HEK293 (cell line): ENCODE data around the gene POFUT2.

ENCODE experiments used
- CTCF ChIA-PET: fragments of 350-600 bp; formaldehyde crosslinking; extraction: SDS; loops from one replicate; lab custom pipeline; 2021; ENCODE audit warnings: antibody characterized with exemption; lab: Yijun Ruan, JAX
- POLR2A ChIA-PET: fragments of 300-600 bp; formaldehyde crosslinking; extraction: SDS; loops from one replicate; lab custom pipeline; 2020; ENCODE audit warnings: antibody characterized with exemption, inconsistent platforms; lab: Yijun Ruan, JAX
- H3K27ac ChIP-seq: fragments of 200-500 bp; sonication (Bioruptor generic); 2 replicates; pipeline ENCODE4 v1.5.1; 2014; ENCODE audit warnings: low read depth, low read length, control low read depth, inconsistent platforms; ENCODE audit errors: extremely low read depth
- H3K36me3 ChIP-seq, 2 experiments: fragments of 200-500 bp in 1 of 2; sonication (Bioruptor generic) in 1 of 2; 1 replicate in 1 of 2; 2 replicates in 1 of 2; pipeline ENCODE4 v1.5.1; 2014 to 2017; ENCODE audit warnings: inconsistent platforms in 2 of 2, low read length in 2 of 2; ENCODE audit not compliant: control insufficient read depth in 2 of 2, insufficient read depth in 1 of 2
- H3K4me1 ChIP-seq: fragments of 200-500 bp; sonication (Bioruptor generic); 2 replicates; pipeline ENCODE4 v1.5.1; 2014; ENCODE audit warnings: mild to moderate bottlenecking, low read length, inconsistent platforms; ENCODE audit not compliant: control insufficient read depth, insufficient read depth
- H3K4me3 ChIP-seq: 2 replicates; pipeline ENCODE4 v1.5.1; 2011; ENCODE audit warnings: low read depth, mild to moderate bottlenecking, control low read depth, low read length, moderate library complexity
- H3K9me3 ChIP-seq: fragments of 200-500 bp; sonication (Bioruptor generic); 2 replicates; pipeline ENCODE4 v1.5.1; 2014; ENCODE audit warnings: low read depth, low read length, inconsistent platforms; ENCODE audit not compliant: control insufficient read depth, insufficient read depth
- KLF8 ChIP-seq: fragments of 450-650 bp; formaldehyde crosslinking; IDR thresholded peaks from 2 replicates; pipeline ENCODE4 v1.5.1; 2016; ENCODE audit warnings: missing biosample characterization, missing genetic modification characterization
- OSR2 ChIP-seq: fragments of 450-650 bp; formaldehyde crosslinking; IDR thresholded peaks from 2 replicates; pipeline ENCODE4 v1.5.1; 2016; ENCODE audit warnings: missing biosample characterization, missing genetic modification characterization
- SP7 ChIP-seq: fragments of 450-650 bp; formaldehyde crosslinking; IDR thresholded peaks from 2 replicates; pipeline ENCODE4 v1.5.1; 2016; ENCODE audit warnings: missing biosample characterization, missing genetic modification characterization
- TRIM28 ChIP-seq: IDR thresholded peaks from 2 replicates; pipeline ENCODE4 v1.6.1; 2011; ENCODE audit warnings: low read length, control low read depth, borderline replicate concordance
- ZFP69B ChIP-seq: fragments of 450-650 bp; formaldehyde crosslinking; IDR thresholded peaks from 2 replicates; pipeline ENCODE4 v1.5.1; 2016; ENCODE audit warnings: missing biosample characterization, missing genetic modification characterization
- ZNF10 ChIP-seq: fragments of 450-650 bp; formaldehyde crosslinking; IDR thresholded peaks from 2 replicates; pipeline ENCODE4 v1.5.1; 2017; ENCODE audit warnings: missing biosample characterization, missing genetic modification characterization
- ZNF121 ChIP-seq: fragments of 450-650 bp; formaldehyde crosslinking; IDR thresholded peaks from 2 replicates; pipeline ENCODE4 v1.5.1; 2016; ENCODE audit warnings: missing biosample characterization, missing genetic modification characterization
- ZNF155 ChIP-seq: fragments of 450-650 bp; formaldehyde crosslinking; IDR thresholded peaks from 2 replicates; pipeline ENCODE4 v1.5.1; 2016; ENCODE audit warnings: missing biosample characterization, missing genetic modification characterization
- ZNF16 ChIP-seq: fragments of 450-650 bp; formaldehyde crosslinking; IDR thresholded peaks from 2 replicates; pipeline ENCODE4 v1.5.1; 2016; ENCODE audit warnings: low read depth, missing biosample characterization, missing genetic modification characterization
- ZNF202 ChIP-seq: fragments of 450-650 bp; formaldehyde crosslinking; IDR thresholded peaks from 2 replicates; pipeline ENCODE4 v1.5.1; 2016; ENCODE audit warnings: missing biosample characterization, missing genetic modification characterization, borderline replicate concordance
- ZNF394 ChIP-seq: fragments of 450-650 bp; formaldehyde crosslinking; IDR thresholded peaks from 2 replicates; pipeline ENCODE4 v1.5.1; 2016; ENCODE audit warnings: missing biosample characterization, missing genetic modification characterization, mild to moderate bottlenecking, moderate library complexity, borderline replicate concordance
- ZNF426 ChIP-seq: fragments of 450-650 bp; formaldehyde crosslinking; IDR thresholded peaks from 2 replicates; pipeline ENCODE4 v1.5.1; 2017; ENCODE audit warnings: missing biosample characterization, missing genetic modification characterization, mild to moderate bottlenecking, inconsistent platforms, moderate library complexity
- ZNF433 ChIP-seq: fragments of 450-650 bp; formaldehyde crosslinking; IDR thresholded peaks from 2 replicates; pipeline ENCODE4 v1.5.1; 2016; ENCODE audit warnings: missing biosample characterization, missing genetic modification characterization, low read depth
- ZNF529 ChIP-seq: fragments of 450-650 bp; formaldehyde crosslinking; IDR thresholded peaks from 2 replicates; pipeline ENCODE4 v1.5.1; 2017; ENCODE audit warnings: missing genetic modification characterization, missing biosample characterization; ENCODE audit not compliant: insufficient replicate concordance
- ZNF600 ChIP-seq: fragments of 450-650 bp; formaldehyde crosslinking; IDR thresholded peaks from 2 replicates; pipeline ENCODE4 v1.5.1; 2016; ENCODE audit warnings: missing biosample characterization, missing genetic modification characterization
- ZNF610 ChIP-seq: fragments of 450-650 bp; formaldehyde crosslinking; IDR thresholded peaks from 2 replicates; pipeline ENCODE4 v1.5.1; 2016; ENCODE audit warnings: missing biosample characterization, missing genetic modification characterization, borderline replicate concordance
- ZNF670 ChIP-seq: fragments of 450-650 bp; formaldehyde crosslinking; IDR thresholded peaks from 2 replicates; pipeline ENCODE4 v1.5.1; 2016; ENCODE audit warnings: missing biosample characterization, missing genetic modification characterization, low read depth
- ZNF830 ChIP-seq: fragments of 450-650 bp; IDR thresholded peaks from 2 replicates; pipeline ENCODE4 v1.5.0; 2018; ENCODE audit warnings: missing biosample characterization, missing genetic modification characterization, low read depth, mild to moderate bottlenecking, moderate library complexity
- ZNF843 ChIP-seq: fragments of 450-650 bp; formaldehyde crosslinking; IDR thresholded peaks from 2 replicates; pipeline ENCODE4 v1.5.1; 2016; ENCODE audit warnings: missing biosample characterization, missing genetic modification characterization
- TF ChIP-seq, protein P1 (sequence below): fragments of 450-650 bp; formaldehyde crosslinking; IDR thresholded peaks from 2 replicates; pipeline ENCODE4 v1.5.1; 2016; ENCODE audit warnings: missing biosample characterization, missing genetic modification characterization
- TF ChIP-seq, protein P2 (sequence below): fragments of 450-650 bp; formaldehyde crosslinking; IDR thresholded peaks from 2 replicates; pipeline ENCODE4 v1.5.1; 2016; ENCODE audit warnings: missing biosample characterization, missing genetic modification characterization
- TF ChIP-seq, protein P3 (sequence below): fragments of 450-650 bp; formaldehyde crosslinking; IDR thresholded peaks from 2 replicates; pipeline ENCODE4 v1.5.1; 2016; ENCODE audit warnings: missing biosample characterization, missing genetic modification characterization

The POFUT2 gene

DNA sequence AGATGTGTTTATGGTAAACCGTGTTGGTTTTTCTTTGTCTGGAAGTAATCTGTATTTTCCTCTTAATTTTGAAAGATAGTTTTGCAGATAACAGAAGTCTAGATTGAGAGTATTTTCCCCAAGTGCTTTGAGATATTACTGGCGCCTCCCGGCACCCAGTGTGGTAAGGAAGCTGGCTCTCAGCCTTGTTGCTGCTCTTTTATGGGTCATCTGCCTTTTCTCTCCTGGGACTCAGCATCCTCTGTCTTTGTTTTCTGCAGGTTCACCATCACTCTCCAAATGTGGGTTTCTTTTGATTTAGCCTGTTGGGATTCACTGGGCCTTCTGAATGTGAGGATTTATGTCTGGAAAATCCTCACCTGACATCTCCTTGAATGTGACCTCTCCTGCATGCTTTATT lies 37.4 kb downstream of the POFUT2 start:
- CTCF ChIA-PET = no interaction called here
- TF ChIP-seq ZNF600 (tag by site-specific recombination) = no peak
- TF ChIP-seq, protein P1, sequence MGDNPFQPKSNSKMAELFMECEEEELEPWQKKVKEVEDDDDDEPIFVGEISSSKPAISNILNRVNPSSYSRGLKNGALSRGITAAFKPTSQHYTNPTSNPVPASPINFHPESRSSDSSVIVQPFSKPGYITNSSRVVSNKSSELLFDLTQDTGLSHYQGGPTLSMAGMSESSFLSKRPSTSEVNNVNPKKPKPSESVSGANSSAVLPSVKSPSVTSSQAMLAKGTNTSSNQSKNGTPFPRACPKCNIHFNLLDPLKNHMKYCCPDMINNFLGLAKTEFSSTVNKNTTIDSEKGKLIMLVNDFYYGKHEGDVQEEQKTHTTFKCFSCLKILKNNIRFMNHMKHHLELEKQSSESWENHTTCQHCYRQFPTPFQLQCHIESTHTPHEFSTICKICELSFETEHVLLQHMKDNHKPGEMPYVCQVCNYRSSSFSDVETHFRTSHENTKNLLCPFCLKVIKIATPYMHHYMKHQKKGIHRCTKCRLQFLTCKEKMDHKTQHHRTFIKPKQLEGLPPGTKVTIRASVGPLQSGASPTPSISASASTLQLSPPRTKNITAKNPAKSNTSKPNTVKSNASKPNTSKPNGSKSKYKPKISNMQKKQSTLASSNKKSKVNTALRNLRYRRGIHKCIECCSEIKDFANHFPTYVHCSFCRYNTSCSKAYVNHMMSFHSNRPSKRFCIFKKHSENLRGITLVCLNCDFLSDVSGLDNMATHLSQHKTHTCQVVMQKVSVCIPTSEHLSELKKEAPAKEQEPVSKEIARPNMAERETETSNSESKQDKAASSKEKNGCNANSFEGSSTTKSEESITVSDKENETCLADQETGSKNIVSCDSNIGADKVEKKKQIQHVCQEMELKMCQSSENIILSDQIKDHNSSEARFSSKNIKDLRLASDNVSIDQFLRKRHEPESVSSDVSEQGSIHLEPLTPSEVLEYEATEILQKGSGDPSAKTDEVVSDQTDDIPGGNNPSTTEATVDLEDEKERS (tag by site-specific recombination) = no peak
- TF ChIP-seq ZNF202 = no peak
- TF ChIP-seq ZNF155 = no peak
- TF ChIP-seq, all 188 proteins: peak for 0
- no peaks in the 10 kb centered on the region for H3K36me3 ChIP-seq

GRCh38 chr21:45249626-45250025 lies 38.1 kb downstream of the POFUT2 start:
- Histone ChIP-seq H3K4me3 (no peak overlapping the region), H3K9me3 (no peaks in the 10 kb centered on the region), H3K4me1 (no peaks in the 10 kb centered on the region), H3K36me3 (no peaks in the 10 kb centered on the region)
- CTCF ChIA-PET = no interaction called here
- TF ChIP-seq ZNF426 (tag by site-specific recombination) (no peak), ZNF121 (tag by site-specific recombination) (peak; percentile 91)
- TF ChIP-seq, all 188 proteins: peak for 1
- POLR2A ChIA-PET = no interaction called here
- H3K27ac ChIP-seq = no peak overlapping the region

More for the DNA sequence above, 37.4 kb downstream of the POFUT2 start:
- Histone ChIP-seq H3K9me3 (no peaks in the 10 kb centered on the region), H3K4me1 (no peaks in the 10 kb centered on the region), H3K27ac (no peak overlapping the region), H3K4me3 (no peak overlapping the region)
- POLR2A ChIA-PET = no interaction called here

GRCh38 chr21:45248893-45249381 lies 38.8 kb downstream of the POFUT2 start:
- Histone ChIP-seq H3K4me3 (no peak overlapping the region), H3K36me3 (no peaks in the 10 kb centered on the region), H3K27ac (no peak overlapping the region), H3K4me1 (no peaks in the 10 kb centered on the region), H3K9me3 (no peaks in the 10 kb centered on the region)
- CTCF ChIA-PET = interaction anchor here (0.8 to 2.0 kb wide), 2 partner anchors 111 to 533 kb away, joined by 4 to 11 read pairs; no protein-coding TSS in a partner anchor
- POLR2A ChIA-PET = interaction anchor here (0.7 kb wide), 1 partner anchor 8 kb away, joined by 3 read pairs; no protein-coding TSS in a partner anchor
- no peak for TF ChIP-seq ZNF843
- no peak for TF ChIP-seq ZFP69B (tag by site-specific recombination)
- no peak for TF ChIP-seq ZNF16 (tag by site-specific recombination)
- TF ChIP-seq ZNF610 (tag by site-specific recombination) = no peak
- no peak for TF ChIP-seq ZNF670 (tag by site-specific recombination)
- TF ChIP-seq SP7 (tag by site-specific recombination) = no peak
- no peak for TF ChIP-seq ZNF529
- TF ChIP-seq KLF8 (tag by site-specific recombination) = no peak
- TF ChIP-seq ZNF10 (tag by site-specific recombination) = peak; percentile 39; the same call in 1 of the 2 replicates
- peak; percentile 50 for TF ChIP-seq OSR2 (tag by site-specific recombination)
- TF ChIP-seq TRIM28 = 0 out of 2 replicates have a peak, but pooled peaks have one; percentile 44
- no peak for TF ChIP-seq ZNF830 (tag by site-specific recombination)
- TF ChIP-seq, protein P2, sequence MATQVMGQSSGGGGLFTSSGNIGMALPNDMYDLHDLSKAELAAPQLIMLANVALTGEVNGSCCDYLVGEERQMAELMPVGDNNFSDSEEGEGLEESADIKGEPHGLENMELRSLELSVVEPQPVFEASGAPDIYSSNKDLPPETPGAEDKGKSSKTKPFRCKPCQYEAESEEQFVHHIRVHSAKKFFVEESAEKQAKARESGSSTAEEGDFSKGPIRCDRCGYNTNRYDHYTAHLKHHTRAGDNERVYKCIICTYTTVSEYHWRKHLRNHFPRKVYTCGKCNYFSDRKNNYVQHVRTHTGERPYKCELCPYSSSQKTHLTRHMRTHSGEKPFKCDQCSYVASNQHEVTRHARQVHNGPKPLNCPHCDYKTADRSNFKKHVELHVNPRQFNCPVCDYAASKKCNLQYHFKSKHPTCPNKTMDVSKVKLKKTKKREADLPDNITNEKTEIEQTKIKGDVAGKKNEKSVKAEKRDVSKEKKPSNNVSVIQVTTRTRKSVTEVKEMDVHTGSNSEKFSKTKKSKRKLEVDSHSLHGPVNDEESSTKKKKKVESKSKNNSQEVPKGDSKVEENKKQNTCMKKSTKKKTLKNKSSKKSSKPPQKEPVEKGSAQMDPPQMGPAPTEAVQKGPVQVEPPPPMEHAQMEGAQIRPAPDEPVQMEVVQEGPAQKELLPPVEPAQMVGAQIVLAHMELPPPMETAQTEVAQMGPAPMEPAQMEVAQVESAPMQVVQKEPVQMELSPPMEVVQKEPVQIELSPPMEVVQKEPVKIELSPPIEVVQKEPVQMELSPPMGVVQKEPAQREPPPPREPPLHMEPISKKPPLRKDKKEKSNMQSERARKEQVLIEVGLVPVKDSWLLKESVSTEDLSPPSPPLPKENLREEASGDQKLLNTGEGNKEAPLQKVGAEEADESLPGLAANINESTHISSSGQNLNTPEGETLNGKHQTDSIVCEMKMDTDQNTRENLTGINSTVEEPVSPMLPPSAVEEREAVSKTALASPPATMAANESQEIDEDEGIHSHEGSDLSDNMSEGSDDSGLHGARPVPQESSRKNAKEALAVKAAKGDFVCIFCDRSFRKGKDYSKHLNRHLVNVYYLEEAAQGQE (tag by site-specific recombination) = no peak
- no peak for TF ChIP-seq ZNF394 (tag by site-specific recombination)
- TF ChIP-seq, protein P3, sequence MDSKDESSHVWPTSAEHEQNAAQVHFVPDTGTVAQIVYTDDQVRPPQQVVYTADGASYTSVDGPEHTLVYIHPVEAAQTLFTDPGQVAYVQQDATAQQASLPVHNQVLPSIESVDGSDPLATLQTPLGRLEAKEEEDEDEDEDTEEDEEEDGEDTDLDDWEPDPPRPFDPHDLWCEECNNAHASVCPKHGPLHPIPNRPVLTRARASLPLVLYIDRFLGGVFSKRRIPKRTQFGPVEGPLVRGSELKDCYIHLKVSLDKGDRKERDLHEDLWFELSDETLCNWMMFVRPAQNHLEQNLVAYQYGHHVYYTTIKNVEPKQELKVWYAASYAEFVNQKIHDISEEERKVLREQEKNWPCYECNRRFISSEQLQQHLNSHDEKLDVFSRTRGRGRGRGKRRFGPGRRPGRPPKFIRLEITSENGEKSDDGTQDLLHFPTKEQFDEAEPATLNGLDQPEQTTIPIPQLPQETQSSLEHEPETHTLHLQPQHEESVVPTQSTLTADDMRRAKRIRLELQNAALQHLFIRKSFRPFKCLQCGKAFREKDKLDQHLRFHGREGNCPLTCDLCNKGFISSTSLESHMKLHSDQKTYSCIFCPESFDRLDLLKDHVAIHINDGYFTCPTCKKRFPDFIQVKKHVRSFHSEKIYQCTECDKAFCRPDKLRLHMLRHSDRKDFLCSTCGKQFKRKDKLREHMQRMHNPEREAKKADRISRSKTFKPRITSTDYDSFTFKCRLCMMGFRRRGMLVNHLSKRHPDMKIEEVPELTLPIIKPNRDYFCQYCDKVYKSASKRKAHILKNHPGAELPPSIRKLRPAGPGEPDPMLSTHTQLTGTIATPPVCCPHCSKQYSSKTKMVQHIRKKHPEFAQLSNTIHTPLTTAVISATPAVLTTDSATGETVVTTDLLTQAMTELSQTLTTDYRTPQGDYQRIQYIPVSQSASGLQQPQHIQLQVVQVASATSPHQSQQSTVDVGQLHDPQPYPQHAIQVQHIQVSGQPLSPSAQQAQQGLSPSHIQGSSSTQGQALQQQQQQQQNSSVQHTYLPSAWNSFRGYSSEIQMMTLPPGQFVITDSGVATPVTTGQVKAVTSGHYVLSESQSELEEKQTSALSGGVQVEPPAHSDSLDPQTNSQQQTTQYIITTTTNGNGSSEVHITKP = no peak
- no peak for TF ChIP-seq ZNF433 (tag by site-specific recombination)
